Rectal smooth muscle tissue (tissue), 1 donor: ENCODE results near the gene LGI4.

Experiments
- H3K27ac ChIP-seq: one replicate; pipeline ENCODE4 v1.7.0; 2013; ENCODE audit warnings: low read depth, low read length, inconsistent platforms
- H3K27me3 ChIP-seq: one replicate; pipeline ENCODE4 v1.7.0; 2013; ENCODE audit warnings: low read length; ENCODE audit not compliant: control insufficient read depth, insufficient read depth
- H3K36me3 ChIP-seq: one replicate; pipeline ENCODE4 v1.7.0; 2013; ENCODE audit warnings: low read length; ENCODE audit not compliant: control insufficient read depth, insufficient read depth
- H3K4me1 ChIP-seq: one replicate; pipeline ENCODE4 v1.7.0; 2013; ENCODE audit warnings: low read length; ENCODE audit not compliant: control insufficient read depth, insufficient read depth
- H3K4me3 ChIP-seq: one replicate; pipeline ENCODE4 v1.7.0; 2013; ENCODE audit warnings: low read length
- H3K9ac ChIP-seq: one replicate; pipeline ENCODE4 v1.7.0; 2013; ENCODE audit warnings: low read length

Gene LGI4

DNA sequence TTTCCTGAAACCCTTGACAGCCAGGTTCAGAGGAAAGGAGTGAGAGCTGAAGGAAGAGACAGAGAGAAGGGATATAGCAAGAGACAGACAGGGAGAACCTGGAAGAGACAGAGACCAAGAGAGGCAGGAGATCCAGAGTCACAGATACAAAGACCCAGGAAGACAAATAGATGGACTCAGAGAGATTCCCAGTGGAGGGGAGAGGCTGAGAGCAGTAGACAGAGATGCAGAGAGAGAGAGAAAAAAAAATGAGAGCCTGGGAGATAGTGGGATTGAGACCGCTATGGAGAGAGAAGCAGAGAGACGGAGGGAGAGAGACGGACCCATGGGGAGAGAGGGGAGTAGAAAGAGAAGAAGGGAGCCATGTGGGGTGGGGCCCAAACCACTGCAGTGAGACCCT lies 9.0 kb upstream of the LGI4 start:
- no peaks in the 10 kb centered on the region for H3K4me1 ChIP-seq
- H3K4me3 ChIP-seq = no peak overlapping the region
- H3K9ac ChIP-seq = no peak overlapping the region
- peaks cover 5% of the 10 kb centered on the region for H3K27me3 ChIP-seq
- H3K36me3 ChIP-seq = no peaks in the 10 kb centered on the region
- no peak overlapping the region for H3K27ac ChIP-seq

GRCh38 chr19:35143231-35143715 lies 8.4 kb upstream of the LGI4 start, which contains the start of gene FXYD7:
Gene FXYD7 (plus strand): TSS chr19:35143255. CDS start chr19:35143334, 79 bp downstream.
- H3K4me1 ChIP-seq = no peaks in the 10 kb centered on the region
- peak within 1 kb of the TSS; percentile 30 for H3K4me3 ChIP-seq
- no peak within 1 kb of the TSS for H3K27ac ChIP-seq
- H3K9ac ChIP-seq = no peak within 1 kb of the TSS
- H3K36me3 ChIP-seq = no peaks in the 10 kb centered on the region
- peaks cover 5% of the 10 kb centered on the region for H3K27me3 ChIP-seq

- Histone ChIP-seq H3K9ac (no peak overlapping the region), H3K4me1 (no peaks in the 10 kb centered on the region), H3K27ac (no peak overlapping the region), H3K36me3 (no peaks in the 10 kb centered on the region), H3K4me3 (peak overlapping the region; percentile 30), H3K27me3 (peaks cover 5% of the 10 kb centered on the region)
Observed at GRCh38 chr19:35142606-35143230, 7.9 kb upstream of the LGI4 start.

GRCh38 chr19:35141837-35142605 lies 7.2 kb upstream of the LGI4 start:
- Histone ChIP-seq H3K27me3 (peaks cover 5% of the 10 kb centered on the region), H3K36me3 (no peaks in the 10 kb centered on the region), H3K4me3 (peak overlapping the region; percentile 48), H3K4me1 (no peaks in the 10 kb centered on the region), H3K9ac (no peak overlapping the region), H3K27ac (no peak overlapping the region)

GRCh38 chr19:35140962-35141836 lies 6.3 kb upstream of the LGI4 start:
- H3K9ac ChIP-seq = no peak overlapping the region
- no peaks in the 10 kb centered on the region for H3K4me1 ChIP-seq
- peak overlapping the region; percentile 87 for H3K27ac ChIP-seq
- peak overlapping the region; percentile 63 for H3K4me3 ChIP-seq
- no peaks in the 10 kb centered on the region for H3K36me3 ChIP-seq
- peaks cover 5% of the 10 kb centered on the region for H3K27me3 ChIP-seq

GRCh38 chr19:35140207-35140961 lies 5.5 kb upstream of the LGI4 start:
- Histone ChIP-seq H3K27me3 (peaks cover 5% of the 10 kb centered on the region), H3K4me3 (peak overlapping the region; percentile 63), H3K36me3 (no peaks in the 10 kb centered on the region), H3K27ac (peak overlapping the region; percentile 87), H3K4me1 (no peaks in the 10 kb centered on the region), H3K9ac (no peak overlapping the region)

DNA sequence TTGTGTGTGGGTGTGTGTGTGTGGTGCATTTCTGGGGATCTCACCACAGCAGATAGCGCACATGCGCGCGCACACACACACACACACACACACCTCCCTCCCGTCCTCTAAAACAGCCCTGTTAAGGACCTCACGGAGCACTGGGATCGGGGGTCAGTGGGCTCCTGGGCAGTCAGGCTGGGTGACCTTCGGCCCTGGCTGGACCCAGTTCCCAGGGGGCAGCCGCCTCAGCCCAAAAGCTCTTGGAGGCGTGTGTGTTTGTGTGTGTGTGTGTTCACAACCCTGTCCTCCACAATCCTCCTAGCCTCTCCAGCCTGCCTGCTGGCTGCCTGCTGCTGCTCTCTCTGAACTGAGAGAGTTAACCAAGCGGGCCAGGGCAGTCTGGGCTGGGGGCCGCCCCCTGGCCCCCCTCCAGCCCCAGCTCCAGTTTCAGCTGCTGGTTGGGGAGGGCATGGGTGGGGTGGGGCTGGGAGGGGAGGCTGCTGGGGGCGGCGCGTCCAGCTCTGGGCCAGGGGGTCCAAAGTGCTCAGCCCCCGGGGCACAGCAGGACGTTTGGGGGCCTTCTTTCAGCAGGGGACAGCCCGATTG lies 3.5 kb upstream of the LGI4 start, which contains the start of gene FXYD1:
TSS of gene FXYD1 (plus strand) at position 520 of the 588 bp plus-strand sequence. CDS start 1,256 bp downstream, outside the sequence.
- peak within 1 kb of the TSS; percentile 63 for H3K4me3 ChIP-seq
- no peaks in the 10 kb centered on the region for H3K4me1 ChIP-seq
- peaks cover 5% of the 10 kb centered on the region for H3K27me3 ChIP-seq
- H3K9ac ChIP-seq = peak within 1 kb of the TSS; percentile 32
- no peaks in the 10 kb centered on the region for H3K36me3 ChIP-seq
- H3K27ac ChIP-seq = peak within 1 kb of the TSS; percentile 87

DNA sequence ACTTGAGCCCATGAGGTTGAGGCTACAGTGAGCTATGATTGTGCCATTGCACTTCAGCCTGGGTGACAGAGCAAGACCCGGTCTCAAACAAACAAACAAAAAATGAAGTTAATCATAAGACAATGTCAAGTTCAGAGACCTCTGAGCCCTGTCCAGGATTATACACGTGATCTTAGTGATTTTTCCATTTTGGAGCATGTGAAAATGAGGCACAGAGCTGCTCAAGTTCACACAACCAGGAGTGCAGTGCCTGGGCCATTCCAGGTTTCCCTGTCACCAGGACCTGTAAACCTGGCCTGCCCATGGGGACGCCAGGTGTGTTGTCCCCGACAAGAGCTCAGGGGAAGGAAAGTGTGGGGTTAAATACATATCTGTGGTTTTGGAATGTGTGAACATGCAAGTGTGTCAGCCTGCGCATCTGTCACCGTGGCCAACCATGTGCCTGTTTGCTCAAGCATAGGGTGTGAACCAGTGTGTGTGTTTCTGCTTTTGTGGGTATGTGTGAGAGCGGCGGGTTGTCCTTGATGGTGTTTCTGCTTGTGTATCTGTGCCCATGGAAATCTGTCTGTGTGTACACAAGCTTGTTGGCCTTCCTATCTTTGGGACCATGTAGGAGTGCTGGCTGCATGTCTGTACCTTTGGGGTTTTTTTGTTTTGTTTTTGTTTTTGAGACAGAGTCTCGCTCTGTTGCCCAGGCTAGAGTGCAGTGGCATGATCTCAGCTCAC lies 2.3 kb upstream of the LGI4 start:
- no peaks in the 10 kb centered on the region for H3K36me3 ChIP-seq
- no peaks in the 10 kb centered on the region for H3K4me1 ChIP-seq
- H3K27ac ChIP-seq = peak overlapping the region; percentile 26
- no peak overlapping the region for H3K4me3 ChIP-seq
- no peak overlapping the region for H3K9ac ChIP-seq
- H3K27me3 ChIP-seq = peaks cover 3% of the 10 kb centered on the region

GRCh38 chr19:35136231-35136630 lies 1.4 kb upstream of the LGI4 start:
- no peaks in the 10 kb centered on the region for H3K4me1 ChIP-seq
- no peak overlapping the region for H3K9ac ChIP-seq
- no peak overlapping the region for H3K27ac ChIP-seq
- no peaks in the 10 kb centered on the region for H3K27me3 ChIP-seq
- no peaks in the 10 kb centered on the region for H3K36me3 ChIP-seq
- H3K4me3 ChIP-seq = no peak overlapping the region

DNA sequence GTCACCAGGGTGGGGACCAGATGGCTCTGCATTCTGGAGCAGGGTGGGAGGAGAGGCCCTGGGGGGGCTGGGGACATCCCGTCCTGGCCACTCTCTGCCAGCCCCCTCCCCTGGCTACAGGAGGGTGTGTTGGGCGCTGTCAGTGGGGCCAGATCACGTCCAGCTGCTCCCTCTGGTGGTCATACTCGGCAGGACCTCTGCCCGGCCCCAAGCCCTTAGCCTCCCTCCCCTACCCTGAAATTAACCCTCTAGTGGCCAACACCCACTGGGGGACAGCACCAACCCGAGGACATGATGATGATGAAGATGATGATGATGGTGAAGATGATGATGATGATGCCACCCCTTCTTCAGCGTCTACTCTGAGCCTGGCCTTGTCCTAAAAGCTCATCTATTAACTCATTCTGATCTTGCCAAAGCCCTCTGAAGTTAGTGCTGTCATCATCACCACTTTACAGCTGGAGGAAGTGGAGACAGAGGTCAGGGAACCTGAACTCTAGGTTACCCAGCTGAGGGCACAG lies 590 bp upstream of the LGI4 start:
- H3K4me1 ChIP-seq = no peaks in the 10 kb centered on the region
- H3K4me3 ChIP-seq = peak overlapping the region; percentile 21
- H3K36me3 ChIP-seq = no peaks in the 10 kb centered on the region
- no peak overlapping the region for H3K9ac ChIP-seq
- no peaks in the 10 kb centered on the region for H3K27me3 ChIP-seq
- H3K27ac ChIP-seq = peak overlapping the region; percentile 58

DNA sequence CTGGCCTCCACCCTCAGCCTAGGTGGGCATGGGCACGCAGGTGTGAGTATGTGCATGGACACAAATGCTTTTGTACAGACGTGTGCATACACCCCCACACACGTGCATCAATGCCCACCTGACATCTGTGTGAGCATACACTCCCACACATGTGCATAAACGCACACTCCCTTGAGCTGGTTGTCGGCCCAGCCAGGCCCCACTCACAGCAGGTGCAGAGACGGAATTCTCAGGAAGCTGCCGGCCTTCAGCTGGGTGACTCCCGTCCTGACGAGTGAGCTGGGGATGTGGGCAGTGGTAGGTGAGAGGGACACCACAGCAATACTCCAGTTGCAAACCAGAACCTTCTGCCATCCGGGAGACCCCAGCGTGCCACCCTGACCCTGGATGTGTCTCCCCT lies 1.0 kb downstream of the LGI4 start:
- Histone ChIP-seq H3K36me3 (no peaks in the 10 kb centered on the region), H3K9ac (no peak overlapping the region), H3K27ac (peak overlapping the region; percentile 58), H3K27me3 (no peaks in the 10 kb centered on the region), H3K4me3 (peak overlapping the region; percentile 5), H3K4me1 (no peaks in the 10 kb centered on the region)
